Panc1 (cell line): ENCODE measurements around the gene ANKRD65. TPM values are rescaled to one million over a fixed set of nuclear protein-coding genes. Genes with fewer than 3 reads are reported as not detected.

ENCODE experiments used
- ATAC-seq: fragments of 200-7000 bp; cut with Tn5 transposase; 2 replicates; pipeline ENCODE4 v1.9.1; 2020; ENCODE audit warnings: mild to moderate bottlenecking, moderate library complexity
- BruUV-seq: library from RNA; stranded (reverse); fragments of 400-500 nt; replicated peaks from 2 replicates; lab custom pipeline; 2021; lab: Mats Ljungman, UMichigan
- CTCF ChIA-PET: fragments of 300-600 bp; sonication (Branson Sonifier 250); formaldehyde crosslinking; loops from one replicate; lab custom pipeline; 2022; ENCODE audit warnings: antibody characterized with exemption; lab: Charles Lee
- POLR2A ChIA-PET: fragments of 300-600 bp; sonication (Branson Sonifier 250); formaldehyde crosslinking; loops from one replicate; lab custom pipeline; 2022; ENCODE audit warnings: antibody characterized with exemption; lab: Charles Lee
- DNase-seq: peaks from one replicate; pipeline ENCODE4 v3.0.0-alpha.2; 2010; ENCODE audit warnings: low read depth, low spot score
- H3K27ac ChIP-seq: 2 replicates; pipeline ENCODE4 v1.5.1; 2011; ENCODE audit warnings: mild to moderate bottlenecking, low read length, inconsistent platforms
- H3K27me3 ChIP-seq: fragments of 200-500 bp; sonication (Bioruptor generic); 2 replicates; pipeline ENCODE4 v1.6.0; 2014; ENCODE audit warnings: low read length, inconsistent platforms; ENCODE audit not compliant: control insufficient read depth, insufficient read depth
- H3K36me3 ChIP-seq: fragments of 200-500 bp; sonication (Bioruptor generic); 2 replicates; pipeline ENCODE4 v1.5.1; 2014; ENCODE audit warnings: inconsistent platforms, mild to moderate bottlenecking, low read length, moderate library complexity; ENCODE audit not compliant: control insufficient read depth, insufficient read depth
- H3K4me1 ChIP-seq: 2 replicates; pipeline ENCODE4 v1.5.1; 2011; ENCODE audit warnings: inconsistent platforms, mild to moderate bottlenecking, low read length, moderate library complexity; ENCODE audit not compliant: control insufficient read depth, insufficient read depth
- H3K4me3 ChIP-seq, 2 experiments: 2 replicates each; pipeline ENCODE4 v1.5.1; 2011 to 2012; ENCODE audit warnings: low read depth in 2 of 2, low read length in 2 of 2, mild to moderate bottlenecking in 2 of 2, inconsistent platforms in 1 of 2, moderate library complexity in 1 of 2
- H3K9me3 ChIP-seq: fragments of 200-500 bp; sonication (Bioruptor generic); 2 replicates; pipeline ENCODE4 v1.5.1; 2014; ENCODE audit warnings: low read depth, mild to moderate bottlenecking, inconsistent platforms, low read length, moderate library complexity; ENCODE audit not compliant: control insufficient read depth, insufficient read depth
- CTCF ChIP-seq: fragments of 450-650 bp; IDR thresholded peaks from 2 replicates; pipeline ENCODE4 v1.5.1; 2017; ENCODE audit warnings: mild to moderate bottlenecking
- POLR2AphosphoS5 ChIP-seq: IDR thresholded peaks from 2 replicates; pipeline ENCODE4 v1.6.1; 2012; ENCODE audit warnings: mild to moderate bottlenecking, low read depth, low read length, moderate library complexity
- SIN3A ChIP-seq: IDR thresholded peaks from 2 replicates; pipeline ENCODE4 v1.6.1; 2012; ENCODE audit warnings: low read depth, mild to moderate bottlenecking, low read length, moderate library complexity, borderline replicate concordance; ENCODE audit not compliant: insufficient read depth
- TCF7L2 ChIP-seq: IDR thresholded peaks from 2 replicates; pipeline ENCODE4 v1.6.1; 2011; ENCODE audit warnings: mild to moderate bottlenecking, low read depth, low read length, inconsistent platforms
- in situ Hi-C: cut with HindIII; loops from 2 replicates; pipeline ENCODE4 v1.10.0; 2016; ENCODE audit warnings: low sequenced_read_pairs, low pct_unique_long_range_greater_than_20kb
- intact Hi-C: fragments of 100-400 bp; cut with micrococcal nuclease; formaldehyde crosslinking; loops from one replicate; pipeline ENCODE4 v1.10.0; 2022; ENCODE audit not compliant: unreplicated experiment
- total RNA-seq: library from RNA; stranded (reverse); gene quantifications from one replicate; pipeline ENCODE4 v1.2.1, GENCODE V29; 2021; ENCODE audit not compliant: unreplicated experiment
- TF ChIP-seq, protein P1 (sequence below), 2 experiments: IDR thresholded peaks; 2 replicates each; pipeline ENCODE4 v1.6.1; 2011 to 2012; ENCODE audit warnings: low read depth in 2 of 2, control low read depth in 1 of 2, low read length in 1 of 2, mild to moderate bottlenecking in 1 of 2, moderate library complexity in 1 of 2; ENCODE audit not compliant: insufficient read depth in 1 of 2

Gene ANKRD65
- total RNA-seq, 1 experiment from 2014 or later, result 1.9 TPM

GRCh38 chr1:1393428-1393827 is 27.6 kb downstream of the ANKRD65 start:
- no peaks in the 10 kb centered on the region for H3K27me3 ChIP-seq
- no peak for TF ChIP-seq CTCF
- no peak for TF ChIP-seq SIN3A
- TF ChIP-seq POLR2AphosphoS5, result no peak
- no peak for TF ChIP-seq TCF7L2
- TF ChIP-seq, protein P1, sequence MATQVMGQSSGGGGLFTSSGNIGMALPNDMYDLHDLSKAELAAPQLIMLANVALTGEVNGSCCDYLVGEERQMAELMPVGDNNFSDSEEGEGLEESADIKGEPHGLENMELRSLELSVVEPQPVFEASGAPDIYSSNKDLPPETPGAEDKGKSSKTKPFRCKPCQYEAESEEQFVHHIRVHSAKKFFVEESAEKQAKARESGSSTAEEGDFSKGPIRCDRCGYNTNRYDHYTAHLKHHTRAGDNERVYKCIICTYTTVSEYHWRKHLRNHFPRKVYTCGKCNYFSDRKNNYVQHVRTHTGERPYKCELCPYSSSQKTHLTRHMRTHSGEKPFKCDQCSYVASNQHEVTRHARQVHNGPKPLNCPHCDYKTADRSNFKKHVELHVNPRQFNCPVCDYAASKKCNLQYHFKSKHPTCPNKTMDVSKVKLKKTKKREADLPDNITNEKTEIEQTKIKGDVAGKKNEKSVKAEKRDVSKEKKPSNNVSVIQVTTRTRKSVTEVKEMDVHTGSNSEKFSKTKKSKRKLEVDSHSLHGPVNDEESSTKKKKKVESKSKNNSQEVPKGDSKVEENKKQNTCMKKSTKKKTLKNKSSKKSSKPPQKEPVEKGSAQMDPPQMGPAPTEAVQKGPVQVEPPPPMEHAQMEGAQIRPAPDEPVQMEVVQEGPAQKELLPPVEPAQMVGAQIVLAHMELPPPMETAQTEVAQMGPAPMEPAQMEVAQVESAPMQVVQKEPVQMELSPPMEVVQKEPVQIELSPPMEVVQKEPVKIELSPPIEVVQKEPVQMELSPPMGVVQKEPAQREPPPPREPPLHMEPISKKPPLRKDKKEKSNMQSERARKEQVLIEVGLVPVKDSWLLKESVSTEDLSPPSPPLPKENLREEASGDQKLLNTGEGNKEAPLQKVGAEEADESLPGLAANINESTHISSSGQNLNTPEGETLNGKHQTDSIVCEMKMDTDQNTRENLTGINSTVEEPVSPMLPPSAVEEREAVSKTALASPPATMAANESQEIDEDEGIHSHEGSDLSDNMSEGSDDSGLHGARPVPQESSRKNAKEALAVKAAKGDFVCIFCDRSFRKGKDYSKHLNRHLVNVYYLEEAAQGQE (IDR thresholded peaks at IDR 0.05; ENCODE audit: insufficient read depth in 1 of 2, low read depth in 2 of 2, low read length in 1 of 2), result no peak
- no TSS peak for BruUV-seq
- intact Hi-C loops (no loop called here), in situ Hi-C loops (no loop called here)
- peaks cover 10% of the 10 kb centered on the region for H3K4me1 ChIP-seq
- POLR2A ChIA-PET, result no interaction called here
- H3K4me3 ChIP-seq, result no peak overlapping the region
- CTCF ChIA-PET, result no interaction called here
- ATAC-seq (no peak), DNase-seq (no peak)
- H3K27ac ChIP-seq, result no peak overlapping the region
- H3K9me3 ChIP-seq, result no peaks in the 10 kb centered on the region
- H3K36me3 ChIP-seq, result peaks cover 32% of the 10 kb centered on the region

- Histone ChIP-seq H3K4me3 (no peak overlapping the region), H3K27ac (no peak overlapping the region), H3K4me1 (peaks cover 9% of the 10 kb centered on the region), H3K36me3 (peaks cover 29% of the 10 kb centered on the region), H3K9me3 (no peaks in the 10 kb centered on the region), H3K27me3 (no peaks in the 10 kb centered on the region)
- DNase-seq (no peak), ATAC-seq (no peak)
- intact Hi-C loops, result no loop called here
- CTCF ChIA-PET, result no interaction called here
- TF ChIP-seq POLR2AphosphoS5, result no peak
- TF ChIP-seq CTCF, result no peak
- no peak for TF ChIP-seq SIN3A
- no peak for TF ChIP-seq TCF7L2
- TF ChIP-seq, protein P1 (IDR thresholded peaks at IDR 0.05; ENCODE audit: insufficient read depth in 1 of 2, low read depth in 2 of 2, low read length in 1 of 2), result no peak
- no TSS peak for BruUV-seq
- in situ Hi-C loops, result no loop called here
- POLR2A ChIA-PET, result no interaction called here
Observed at GRCh38 chr1:1393014-1393413, 28.1 kb downstream of the ANKRD65 start.
